ENCODE data around the gene VGF. TPM values are rescaled to one million over a fixed set of nuclear protein-coding genes. Genes with fewer than 3 reads are reported as not detected.
"Not testable (repeated sequence)": the region's sequence is repeated elsewhere in the genome, so short reads cannot be mapped to it uniquely, and the experiment has no call there.

VGF gene
- total RNA-seq, 1 donor from 2014 or later = 0.65 TPM

- Histone ChIP-seq H4K20me1 (ENCODE audit: low read depth) (no peaks in the 10 kb centered on the region), H3K36me3 (no peaks in the 10 kb centered on the region), H3K4me1 (peaks cover 22% of the 10 kb centered on the region), H3K27me3 (no peaks in the 10 kb centered on the region), H3K79me2 (ENCODE audit: low read depth) (no peaks in the 10 kb centered on the region), H3K9ac (no peak overlapping the region), H2AFZ (replicated peaks) (peak overlapping the region; percentile 68), H3K4me2 (peak overlapping the region; percentile 70), H3F3A (ENCODE audit: low read depth) (peaks cover 14% of the 10 kb centered on the region), H3K4me3 (peak overlapping the region; percentile 24), H3K27ac (no peak overlapping the region), H3K9me3 (ENCODE audit: low read depth) (no peaks in the 10 kb centered on the region)
- H3K36me3 Mint-ChIP-seq = peaks cover 2% of the 10 kb centered on the region
- no peaks in the 10 kb centered on the region for H3K9me3 Mint-ChIP-seq
- H3K27me3 Mint-ChIP-seq (ENCODE audit: insufficient read depth, low read depth) = peaks cover 6% of the 10 kb centered on the region
- TF ChIP-seq CTCF (IDR thresholded peaks at IDR 0.05) (no peak), EZH2phosphoT487 (IDR thresholded peaks at IDR 0.05) (no peak), EZH2 (IDR thresholded peaks at IDR 0.05) (no peak)
- peak overlapping the region; percentile 35 for H3K27ac Mint-ChIP-seq
- H3K4me1 Mint-ChIP-seq = peaks cover 38% of the 10 kb centered on the region
- peak; percentile 54 for DNase-seq (ENCODE audit: low spot score)
- H3K4me3 Mint-ChIP-seq = peak overlapping the region; percentile 55
Observed at GRCh38 chr7:101134399-101134980, 30.9 kb downstream of the VGF start.

GRCh38 chr7:101133621-101134398, 31.6 kb downstream of the VGF start:
- H3K27ac ChIP-seq = no peak overlapping the region
- H3K4me1 ChIP-seq = peaks cover 22% of the 10 kb centered on the region
- DNase-seq (ENCODE audit: low spot score) = no peak
- H3K9ac ChIP-seq = no peak overlapping the region
- Mint-ChIP-seq H3K36me3 (peaks cover 2% of the 10 kb centered on the region), H3K27ac (peak overlapping the region; percentile 7), H3K4me1 (peaks cover 36% of the 10 kb centered on the region), H3K27me3 (ENCODE audit: insufficient read depth, low read depth) (peaks cover 6% of the 10 kb centered on the region), H3K9me3 (no peaks in the 10 kb centered on the region), H3K4me3 (peak overlapping the region; percentile 44)
- H3F3A ChIP-seq (ENCODE audit: low read depth) = peaks cover 14% of the 10 kb centered on the region
- no peaks in the 10 kb centered on the region for H3K27me3 ChIP-seq
- peak overlapping the region; percentile 24 for H3K4me3 ChIP-seq
- H3K4me2 ChIP-seq = peak overlapping the region; percentile 70
- H4K20me1 ChIP-seq (ENCODE audit: low read depth) = no peaks in the 10 kb centered on the region
- H3K79me2 ChIP-seq (ENCODE audit: low read depth) = no peaks in the 10 kb centered on the region
- H2AFZ ChIP-seq (replicated peaks) = peak overlapping the region; percentile 68
- TF ChIP-seq EZH2phosphoT487 (IDR thresholded peaks at IDR 0.05) (no peak), CTCF (IDR thresholded peaks at IDR 0.05) (no peak), EZH2 (IDR thresholded peaks at IDR 0.05) (no peak)
- H3K36me3 ChIP-seq = no peaks in the 10 kb centered on the region
- H3K9me3 ChIP-seq (ENCODE audit: low read depth) = no peaks in the 10 kb centered on the region

GRCh38 chr7:101132626-101133600, 32.5 kb downstream of the VGF start:
- H3K36me3 ChIP-seq, H3K9ac ChIP-seq: not testable (repeated sequence)

More at GRCh38 chr7:101132626-101133600, 32.5 kb downstream of the VGF start:
- H3K4me3 Mint-ChIP-seq; H3K9me3 Mint-ChIP-seq; H2AFZ ChIP-seq (replicated peaks); H3K4me2 ChIP-seq; H3K27me3 Mint-ChIP-seq (ENCODE audit: insufficient read depth, low read depth); H3K27me3 ChIP-seq; H3K9me3 ChIP-seq (ENCODE audit: low read depth); DNase-seq (ENCODE audit: low spot score); H3K4me3 ChIP-seq; H3K36me3 Mint-ChIP-seq; H3K27ac Mint-ChIP-seq; H3K79me2 ChIP-seq (ENCODE audit: low read depth); H3K27ac ChIP-seq; H4K20me1 ChIP-seq (ENCODE audit: low read depth): not testable (repeated sequence)
- peaks cover 22% of the 10 kb centered on the region for H3K4me1 ChIP-seq
- peaks cover 14% of the 10 kb centered on the region for H3F3A ChIP-seq (ENCODE audit: low read depth)
- H3K4me1 Mint-ChIP-seq = peaks cover 28% of the 10 kb centered on the region

All from neural progenitor cell (in vitro differentiated cells).